NCI-H446 (cell line): ENCODE measurements around the gene DPYSL3.

Experiments
- DNase-seq, 2 experiments: peaks; one replicate each; lab custom pipeline; 2025; lab: John Stamatoyannopoulos, UW

Gene DPYSL3

GRCh38 chr5:147472664-147473475 is 37.0 kb downstream of the DPYSL3 start:
- peak; percentile 31 to 50 for DNase-seq

GRCh38 chr5:147467973-147468508 is 41.8 kb downstream of the DPYSL3 start:
- no peak for DNase-seq

- DNase-seq, result peak in 1 of 2 experiments; percentile 15
Measured at GRCh38 chr5:147466360-147466980, 43.4 kb downstream of the DPYSL3 start.

GRCh38 chr5:147465747-147466146 is 44.1 kb downstream of the DPYSL3 start:
- no peak for DNase-seq

- DNase-seq, result peak in 1 of 2 experiments; percentile 44
Measured at GRCh38 chr5:147464211-147464610, 45.7 kb downstream of the DPYSL3 start.

DNA sequence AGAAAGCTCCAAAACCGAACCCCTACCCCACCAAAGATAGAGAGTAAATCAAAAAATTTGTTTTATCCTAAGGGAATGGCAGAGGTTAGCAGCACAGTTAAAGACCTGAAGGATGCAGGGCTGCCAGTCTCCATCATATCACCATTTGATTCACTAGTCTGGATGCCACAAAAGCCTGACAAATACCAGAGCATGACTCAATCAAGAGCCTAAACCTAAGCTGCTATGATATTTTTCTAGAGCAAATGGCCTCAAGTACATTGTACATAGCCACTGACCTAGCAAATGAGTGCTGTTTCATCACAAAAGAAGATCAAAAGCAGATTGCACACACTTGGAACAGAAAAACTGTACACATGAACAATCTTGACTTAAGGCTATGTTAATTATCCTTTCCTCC is 48.0 kb downstream of the DPYSL3 start:
- DNase-seq, result no peak

DNA sequence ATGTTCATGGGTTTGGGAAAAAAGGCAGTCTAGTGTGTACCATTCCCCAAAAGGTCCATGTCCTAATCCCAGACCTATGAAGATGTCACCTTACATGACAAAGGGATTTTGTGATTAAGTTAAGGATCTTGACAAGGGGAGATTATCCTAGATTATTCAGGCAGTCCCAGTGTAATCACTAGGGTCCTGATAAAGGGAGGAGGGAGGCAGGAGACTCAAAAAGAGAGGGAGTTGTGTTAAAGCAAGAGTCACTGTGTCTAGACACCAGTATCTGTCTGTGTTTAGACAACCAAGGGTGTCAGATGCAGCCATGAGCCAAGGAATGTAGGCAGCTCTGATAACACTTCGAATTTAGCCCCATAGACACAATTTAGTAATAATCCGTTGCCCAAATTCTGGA is 49.5 kb downstream of the DPYSL3 start:
- no peak for DNase-seq

- DNase-seq, result no peak
Measured at GRCh38 chr5:147458581-147458980, 51.3 kb downstream of the DPYSL3 start.

- DNase-seq, result peak; percentile 53 to 71
Measured at GRCh38 chr5:147455822-147456450, 53.9 kb downstream of the DPYSL3 start.

DNA sequence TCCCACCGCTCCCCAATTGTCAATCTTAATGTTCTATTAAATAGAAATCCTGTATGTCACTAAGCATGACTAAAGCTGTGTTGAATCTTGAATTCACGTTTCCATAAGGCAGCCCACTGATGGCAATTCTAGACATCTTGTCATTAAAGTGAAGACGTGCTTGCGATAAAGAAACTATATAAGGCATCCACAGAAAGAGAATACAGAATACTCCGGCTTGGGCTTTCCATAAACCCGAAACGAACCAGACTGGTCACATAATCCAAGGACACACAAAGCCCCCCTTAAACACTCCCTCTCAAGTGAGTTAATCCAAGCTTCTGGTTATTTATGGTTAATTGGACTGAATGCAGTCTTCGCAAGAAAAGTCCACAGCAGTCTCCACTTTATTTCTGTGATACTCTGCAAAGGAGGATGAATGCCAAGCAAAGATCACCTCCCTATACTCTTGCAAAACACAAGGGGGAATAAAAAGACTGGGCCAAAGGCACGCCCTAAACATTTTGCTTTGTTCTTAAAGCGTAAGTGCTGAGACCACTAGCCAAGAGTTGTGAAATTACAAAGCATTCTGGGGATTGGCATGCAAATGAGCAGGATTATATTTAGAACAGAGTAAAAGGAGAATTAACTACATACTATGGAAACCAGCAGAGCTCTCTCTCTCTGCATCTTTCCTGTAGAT is 54.7 kb downstream of the DPYSL3 start:
- DNase-seq, result peak; percentile 74 to 75

DNA sequence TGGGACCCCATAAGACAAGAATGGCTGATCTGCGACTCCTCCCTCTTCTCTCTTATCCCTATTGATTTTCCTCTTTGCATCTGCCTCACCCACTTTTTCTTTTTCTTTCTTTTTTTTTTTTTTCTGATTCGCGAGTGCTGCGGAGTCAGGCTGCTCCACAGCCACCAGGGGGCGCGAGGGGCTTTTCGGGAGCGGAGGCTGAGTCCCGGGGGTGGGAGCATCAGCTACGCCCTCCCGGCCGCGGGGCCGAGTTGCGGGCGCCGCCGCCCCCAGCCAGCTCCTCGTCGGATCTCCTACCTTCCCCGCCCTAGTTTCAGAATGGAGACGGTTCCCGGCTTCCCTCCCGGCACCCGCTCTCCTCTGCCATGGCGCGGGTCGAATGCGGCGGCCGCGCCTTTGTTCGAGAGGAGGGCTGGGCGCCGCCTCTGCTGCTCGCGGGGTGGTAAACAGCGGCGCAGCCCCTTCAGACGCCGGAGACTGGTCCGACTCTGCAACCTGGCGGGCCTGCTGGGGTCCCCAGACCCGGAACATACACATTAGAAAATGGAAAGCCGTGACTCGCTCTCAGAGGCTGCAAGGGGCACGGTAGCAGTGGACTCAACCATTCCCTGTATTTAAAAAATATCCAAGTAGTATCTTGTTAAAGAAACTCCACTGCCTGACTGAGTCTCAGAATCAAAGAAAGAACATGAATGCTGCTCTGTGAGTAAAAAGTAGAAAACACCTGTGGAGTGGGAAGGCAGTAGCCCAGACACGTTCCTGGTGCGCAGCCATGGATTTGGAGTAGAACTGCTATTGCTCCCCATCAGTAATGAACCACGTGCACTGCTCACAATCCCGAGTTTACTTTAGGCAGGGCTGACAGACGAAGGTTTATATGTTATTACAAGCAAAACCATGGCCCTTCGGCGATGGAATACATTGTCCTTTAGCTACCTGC is 55.7 kb downstream of the DPYSL3 start:
- DNase-seq, result peak; percentile 78 to 91

GRCh38 chr5:147452165-147452811 is 57.6 kb downstream of the DPYSL3 start:
- DNase-seq, result no peak

DNA sequence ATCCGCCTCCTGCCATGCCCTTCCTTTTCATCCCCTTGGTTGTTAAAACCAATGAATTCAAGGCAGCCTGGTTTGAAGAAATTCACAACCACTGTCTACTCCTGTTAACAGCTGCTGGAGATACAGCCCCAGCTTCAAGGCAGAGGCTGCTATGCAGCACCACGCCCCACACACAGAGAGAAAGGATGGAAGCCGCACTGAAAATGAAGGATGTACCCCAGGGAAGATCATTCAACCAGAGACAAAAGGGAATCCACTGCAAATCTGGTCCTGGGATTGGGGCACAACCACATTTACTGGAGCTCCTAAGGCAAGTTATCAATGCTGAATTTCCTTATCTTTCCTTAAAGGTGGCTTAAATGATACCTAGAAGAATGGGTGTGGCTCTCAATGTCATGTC is 58.7 kb downstream of the DPYSL3 start:
- DNase-seq, result no peak

- no peak for DNase-seq
Measured at GRCh38 chr5:147450606-147451005, 59.3 kb downstream of the DPYSL3 start.

DNA sequence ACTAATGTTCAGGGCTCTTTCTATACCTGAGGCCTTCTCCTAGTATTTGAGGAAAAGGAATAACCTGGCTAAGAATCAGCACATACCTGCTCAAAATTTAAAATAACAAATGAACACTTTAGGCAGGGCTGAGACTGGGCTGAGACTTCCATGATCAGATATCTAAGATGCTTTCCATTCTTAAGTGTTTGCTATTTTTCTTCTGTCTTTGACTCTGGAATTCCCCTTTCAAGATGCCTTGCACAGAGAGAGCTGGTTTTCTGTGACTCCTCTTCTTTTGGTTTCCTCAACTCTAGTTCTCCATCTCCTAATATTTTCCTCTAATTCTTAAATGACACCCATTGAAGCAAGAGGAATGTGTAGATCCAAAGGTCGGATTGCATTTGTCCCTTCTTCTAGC is 61.1 kb downstream of the DPYSL3 start:
- no peak for DNase-seq

DNA sequence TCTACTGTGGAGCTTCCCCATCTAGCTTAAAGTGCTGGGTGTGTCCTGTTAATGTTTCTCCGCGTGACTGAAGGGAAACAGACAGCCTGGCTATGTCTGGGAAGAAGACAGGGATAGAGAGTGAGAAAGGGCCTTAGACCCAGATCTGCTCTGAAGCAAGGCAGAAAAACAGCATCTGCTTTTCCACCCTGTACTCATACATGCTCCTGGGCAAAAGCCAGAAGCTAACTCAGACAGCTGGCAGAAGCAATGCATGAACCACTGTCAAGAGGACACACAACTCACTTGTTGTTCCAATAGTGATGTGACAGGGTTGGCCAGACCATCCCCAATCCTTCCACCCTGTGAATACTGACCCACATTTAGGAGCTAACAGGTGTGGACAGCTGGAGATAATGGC is 63.3 kb downstream of the DPYSL3 start:
- peak; percentile 51 to 77 for DNase-seq

DNA sequence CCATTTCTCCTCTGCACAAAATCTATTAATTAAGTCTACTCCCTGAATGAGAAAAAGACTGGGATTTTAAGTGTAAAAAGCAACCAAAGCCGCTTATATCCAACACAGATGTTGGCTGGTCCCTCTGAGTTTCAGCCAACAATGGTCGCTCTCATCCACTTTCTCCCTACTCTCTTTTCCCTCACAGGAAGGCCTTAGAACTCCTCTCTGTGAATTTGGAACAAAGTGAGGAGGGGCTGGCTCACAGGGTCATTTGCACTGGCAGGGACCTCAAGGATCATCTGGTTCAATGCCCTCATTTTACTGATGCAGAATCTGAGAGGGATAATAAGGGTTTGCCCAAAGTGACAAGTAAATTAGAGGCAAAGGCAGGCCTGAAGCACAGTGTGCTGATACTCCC is 64.0 kb downstream of the DPYSL3 start:
- no peak for DNase-seq

DNA sequence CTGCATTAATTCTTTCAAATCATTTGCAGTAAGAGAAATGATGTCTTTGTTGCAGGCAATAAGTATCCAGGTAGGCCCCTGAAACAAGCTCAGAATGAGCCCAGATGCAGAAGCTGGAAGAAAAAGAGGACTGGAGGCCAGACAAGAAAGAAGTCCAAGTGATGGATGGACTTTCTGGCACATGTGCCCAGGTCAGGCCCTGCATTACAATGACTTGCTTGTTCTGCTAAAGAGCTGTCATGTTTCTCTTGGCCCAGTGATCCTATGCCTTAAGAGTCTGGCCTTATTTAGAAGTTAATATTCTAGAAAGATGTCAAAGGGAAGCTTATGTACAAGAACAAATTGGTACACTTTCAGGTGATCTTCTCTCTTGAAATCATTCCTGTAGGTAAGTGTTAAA is 64.8 kb downstream of the DPYSL3 start:
- no peak for DNase-seq

DNA sequence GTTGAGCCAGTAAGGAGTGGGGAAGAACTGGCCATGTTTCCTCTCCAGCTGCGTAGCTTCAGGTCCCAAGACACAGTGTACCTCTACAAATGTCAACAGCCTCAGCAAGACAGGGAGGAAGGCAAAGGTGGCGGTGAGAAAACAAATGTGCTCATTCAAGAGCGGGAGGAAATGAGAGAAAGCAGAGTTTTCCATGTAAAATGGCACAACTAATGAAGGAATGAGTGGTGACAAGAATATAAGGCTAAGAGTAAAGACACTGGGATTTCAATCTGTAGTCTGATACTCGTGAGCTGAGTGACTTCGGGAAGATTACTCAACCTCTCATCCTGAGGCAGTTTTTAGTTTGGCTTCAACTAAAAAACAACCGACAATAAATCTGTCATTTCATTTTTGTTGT is 67.6 kb downstream of the DPYSL3 start:
- no peak for DNase-seq

- no peak for DNase-seq
Measured at GRCh38 chr5:147441191-147441695, 68.6 kb downstream of the DPYSL3 start.
